C4-2B (cell line): ENCODE results near the gene DTX2.
"Not testable (repeated sequence)": the region's sequence is repeated elsewhere in the genome, so short reads cannot be mapped to it uniquely, and the experiment has no call there.

Experiments used
- H3K27ac ChIP-seq: fragments of 450-650 bp; 2 replicates; pipeline ENCODE4 v1.5.1; 2017
- ZFX ChIP-seq: fragments of 450-650 bp; IDR thresholded peaks from 2 replicates; pipeline ENCODE4 v1.6.1; 2017
- TF ChIP-seq, protein P1 (sequence below): fragments of 450-650 bp; conservative IDR thresholded peaks from 2 replicates; pipeline ENCODE4 v1.5.1; 2017; ENCODE audit warnings: mild to moderate bottlenecking

The DTX2 gene

DNA sequence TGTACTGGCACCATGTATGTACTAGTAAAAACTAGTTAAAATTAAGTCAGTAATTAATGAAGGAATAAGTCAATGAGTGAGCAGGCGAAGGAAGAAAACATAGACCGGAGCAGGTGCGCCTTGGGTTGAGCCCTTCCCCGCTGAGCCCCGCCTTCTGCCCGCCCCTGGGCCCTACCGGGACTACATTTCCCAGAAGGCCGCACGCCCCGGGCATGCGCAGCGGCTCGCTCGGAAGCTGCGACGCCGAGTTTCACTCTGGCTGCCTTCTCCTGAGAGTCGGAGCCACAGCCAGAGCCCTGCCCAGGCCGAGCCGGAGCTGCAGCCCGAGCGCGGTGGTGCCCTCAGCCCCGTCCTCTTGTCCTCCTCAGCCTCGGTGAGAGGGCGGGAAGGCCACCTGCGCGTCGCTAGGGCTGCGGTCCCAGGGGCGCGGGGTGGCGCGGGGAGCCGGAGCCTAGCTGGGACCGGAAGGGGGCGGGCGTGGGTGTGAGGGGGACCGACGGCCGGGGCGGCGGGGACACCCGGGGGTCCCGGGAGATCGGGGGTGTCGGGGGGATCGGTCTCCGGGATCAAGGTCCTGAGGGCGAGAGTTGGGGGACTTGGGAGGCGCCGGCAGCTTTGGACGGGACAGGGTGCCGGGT, at the start of gene DTX2:
Gene DTX2, plus strand, starts transcription at position 246 of the 638 bp plus-strand sequence. CDS start 18,801 bp downstream, outside the sequence.
- not testable (repeated sequence) for H3K27ac ChIP-seq

DNA sequence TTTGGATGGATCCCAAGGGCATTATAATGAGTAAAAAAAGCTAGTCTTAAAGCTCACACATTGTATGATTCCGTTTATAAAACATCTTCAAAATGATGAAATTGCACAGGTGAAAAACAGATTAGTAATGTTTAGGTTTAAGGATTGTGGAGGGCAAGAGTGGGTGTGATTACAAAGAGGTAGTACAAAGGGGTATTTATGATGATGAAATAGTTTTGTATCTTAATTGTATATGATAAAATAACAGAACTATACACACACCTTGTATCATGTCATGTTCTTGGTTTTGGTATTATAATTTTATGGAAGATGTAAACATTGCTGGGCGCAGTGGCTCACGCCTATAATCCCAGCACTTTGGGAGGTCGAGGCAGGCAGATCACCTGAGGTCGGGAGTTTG, 49.3 kb upstream of the DTX2 start:
- no peak overlapping the region for H3K27ac ChIP-seq
- TF ChIP-seq, protein P1, sequence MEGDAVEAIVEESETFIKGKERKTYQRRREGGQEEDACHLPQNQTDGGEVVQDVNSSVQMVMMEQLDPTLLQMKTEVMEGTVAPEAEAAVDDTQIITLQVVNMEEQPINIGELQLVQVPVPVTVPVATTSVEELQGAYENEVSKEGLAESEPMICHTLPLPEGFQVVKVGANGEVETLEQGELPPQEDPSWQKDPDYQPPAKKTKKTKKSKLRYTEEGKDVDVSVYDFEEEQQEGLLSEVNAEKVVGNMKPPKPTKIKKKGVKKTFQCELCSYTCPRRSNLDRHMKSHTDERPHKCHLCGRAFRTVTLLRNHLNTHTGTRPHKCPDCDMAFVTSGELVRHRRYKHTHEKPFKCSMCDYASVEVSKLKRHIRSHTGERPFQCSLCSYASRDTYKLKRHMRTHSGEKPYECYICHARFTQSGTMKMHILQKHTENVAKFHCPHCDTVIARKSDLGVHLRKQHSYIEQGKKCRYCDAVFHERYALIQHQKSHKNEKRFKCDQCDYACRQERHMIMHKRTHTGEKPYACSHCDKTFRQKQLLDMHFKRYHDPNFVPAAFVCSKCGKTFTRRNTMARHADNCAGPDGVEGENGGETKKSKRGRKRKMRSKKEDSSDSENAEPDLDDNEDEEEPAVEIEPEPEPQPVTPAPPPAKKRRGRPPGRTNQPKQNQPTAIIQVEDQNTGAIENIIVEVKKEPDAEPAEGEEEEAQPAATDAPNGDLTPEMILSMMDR = no peak
- no peak for TF ChIP-seq ZFX

DNA sequence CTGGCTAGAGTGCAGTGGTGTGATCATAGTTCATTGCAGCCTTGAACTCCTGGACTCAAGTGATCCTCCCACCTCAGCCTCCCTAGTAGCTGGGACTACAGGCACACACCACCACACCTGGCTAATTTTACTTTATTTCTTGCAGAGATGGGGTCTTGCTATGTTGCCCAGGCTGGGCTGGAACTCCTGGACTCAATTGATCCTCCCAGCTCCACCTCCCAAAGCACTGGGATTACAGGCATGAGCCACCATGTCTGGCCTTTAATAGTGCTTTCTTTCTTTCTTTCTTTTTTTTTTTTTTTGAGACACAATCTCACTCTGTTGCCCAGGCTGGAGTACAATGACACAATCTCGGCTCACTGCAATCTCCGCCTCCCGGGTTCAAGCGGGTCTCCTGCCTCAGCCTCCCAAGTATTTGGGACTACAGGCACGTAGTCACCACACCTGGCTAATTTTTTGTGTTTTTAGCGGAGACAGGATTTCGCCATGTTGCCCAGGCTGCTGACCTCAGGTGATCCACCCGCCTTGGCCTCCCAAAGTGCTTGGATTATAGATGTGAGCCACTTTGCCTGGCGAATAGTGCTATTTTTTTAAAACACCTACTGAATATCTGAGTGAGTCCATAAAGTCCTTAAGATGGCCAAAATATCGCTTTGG, 43.7 kb upstream of the DTX2 start:
- not testable (repeated sequence) for H3K27ac ChIP-seq

- H3K27ac ChIP-seq = not testable (repeated sequence)
These were observed 40.4 kb upstream of the DTX2 start for GRCh38 chr7:76421097-76421496.

- TF ChIP-seq ZFX = no peak
- TF ChIP-seq, protein P1 = no peak
- no peak overlapping the region for H3K27ac ChIP-seq
These were observed 37.7 kb upstream of the DTX2 start for GRCh38 chr7:76423666-76424412.

DNA sequence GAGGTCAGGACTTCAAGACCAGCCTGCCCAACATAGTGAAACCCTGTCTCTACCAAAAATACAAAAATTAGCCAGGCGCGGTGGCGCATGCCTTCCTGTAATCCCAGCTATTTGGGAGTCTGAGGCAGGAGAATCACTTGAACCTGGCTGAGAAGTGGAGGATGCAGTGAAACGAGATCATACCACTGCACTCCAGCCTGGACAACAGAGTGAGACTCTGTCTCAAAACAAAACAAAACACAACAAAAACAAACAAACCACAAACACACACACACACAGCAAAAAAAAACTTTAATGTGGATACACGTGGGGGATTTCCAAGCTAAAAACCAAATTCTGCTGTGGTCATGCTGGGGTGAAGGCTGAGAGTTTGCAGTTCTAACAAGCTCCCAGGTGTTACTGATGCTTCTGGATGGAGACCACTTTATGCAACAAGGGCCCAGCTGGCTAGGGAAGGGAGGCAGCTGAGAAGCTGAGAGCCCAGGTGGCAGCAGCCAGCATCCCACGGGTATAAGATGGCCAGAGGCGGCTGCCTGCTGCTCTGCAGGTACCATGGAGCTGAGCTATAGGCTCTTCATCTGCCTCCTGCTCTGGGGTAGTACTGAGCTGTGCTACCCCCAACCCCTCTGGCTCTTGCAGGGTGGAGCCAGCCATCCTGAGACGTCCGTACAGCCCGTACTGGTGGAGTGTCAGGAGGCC, 36.9 kb upstream of the DTX2 start, which contains the start of gene ZP3:
Gene ZP3, plus strand, starts transcription at position 538 of the 699 bp plus-strand sequence. Its CDS starts 15 bp downstream, at position 553.
- no peak within 1 kb of the TSS for H3K27ac ChIP-seq
- TF ChIP-seq, protein P1 = no peak
- TF ChIP-seq ZFX = no peak

DNA sequence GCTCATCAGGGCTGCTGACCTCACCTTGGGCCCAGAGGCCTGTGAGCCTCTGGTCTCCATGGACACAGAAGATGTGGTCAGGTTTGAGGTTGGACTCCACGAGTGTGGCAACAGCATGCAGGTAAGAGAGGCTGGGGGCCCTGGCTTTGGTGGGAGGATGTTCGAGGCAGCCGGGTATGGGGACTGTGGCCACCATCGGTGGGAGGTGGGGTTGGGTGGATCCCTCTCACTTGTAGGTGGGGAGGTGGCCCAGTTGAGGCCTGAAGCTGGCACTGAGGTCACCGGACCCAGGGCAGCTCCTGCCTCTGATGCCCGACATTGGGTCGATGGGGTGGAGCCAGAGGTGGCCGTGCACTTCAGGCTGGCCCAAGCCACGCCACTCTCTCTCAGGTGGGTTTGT, 36.4 kb upstream of the DTX2 start:
- no peak overlapping the region for H3K27ac ChIP-seq
- TF ChIP-seq ZFX = no peak
- TF ChIP-seq, protein P1 = no peak

DNA sequence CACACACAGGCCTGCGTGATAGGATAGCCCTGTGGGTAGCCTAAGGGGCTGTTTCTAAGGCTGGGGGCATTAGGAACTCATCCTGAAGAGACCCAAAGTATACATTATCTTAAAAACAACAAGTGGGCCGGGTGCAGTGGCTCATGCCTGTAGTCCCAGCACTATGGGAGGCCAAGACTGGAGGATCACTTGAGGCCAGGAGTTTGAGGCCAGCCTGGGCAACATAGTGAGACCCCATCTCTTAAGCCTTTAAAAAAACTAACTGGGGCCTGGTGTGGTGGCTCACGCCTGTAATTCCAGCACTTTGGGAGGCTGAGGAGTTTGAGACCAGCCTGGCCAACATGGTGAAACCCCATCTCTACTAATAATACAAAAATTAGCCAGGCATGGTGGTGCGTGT, 36.0 kb upstream of the DTX2 start:
- not testable (repeated sequence) for H3K27ac ChIP-seq

DNA sequence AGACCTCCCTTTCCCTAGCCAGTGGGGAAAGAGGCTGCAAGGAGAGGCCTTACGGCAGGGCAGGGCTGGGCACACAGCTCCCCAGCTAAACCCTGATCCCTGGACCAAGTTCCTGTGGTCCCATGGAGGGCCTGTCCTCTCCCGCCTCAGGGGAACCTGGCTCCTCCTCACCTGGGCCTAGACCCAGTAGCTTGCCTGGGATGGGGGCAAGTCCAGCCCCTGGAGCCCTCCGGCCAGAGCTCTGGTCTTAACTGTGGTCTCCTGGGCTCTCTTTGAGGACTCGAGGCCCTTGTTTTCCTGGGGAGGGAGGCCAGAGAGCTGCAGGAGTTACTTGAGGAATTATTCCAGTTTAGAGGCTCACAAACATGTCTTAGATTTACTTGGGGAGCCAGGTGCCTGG, 35.3 kb upstream of the DTX2 start:
- TF ChIP-seq, protein P1 = no peak
- TF ChIP-seq ZFX = no peak
- H3K27ac ChIP-seq = no peak overlapping the region
